ENCODE data around the gene SYN1.

SYN1 gene

GRCh38 chrX:47631676-47632075, 12.0 kb upstream of the SYN1 start:
- Histone ChIP-seq H3K27ac (no peak overlapping the region), H3K27me3 (ENCODE audit: control insufficient read depth, insufficient read depth, low read length) (no peaks in the 10 kb centered on the region), H3K36me3 (ENCODE audit: control insufficient read depth, insufficient read depth, low read length) (no peaks in the 10 kb centered on the region), H3K79me2 (no peaks in the 10 kb centered on the region), H2AFZ (no peak overlapping the region), H3K9ac (no peak overlapping the region), H3K4me3 (ENCODE audit: low read depth, low read length) (no peak overlapping the region), H3K9me3 (ENCODE audit: control insufficient read depth, low read length) (no peaks in the 10 kb centered on the region), H3K4me2 (ENCODE audit: low read length) (no peak overlapping the region), H3K4me1 (no peaks in the 10 kb centered on the region)
- no peak for TF ChIP-seq CTCF (IDR thresholded peaks at IDR 0.05)

GRCh38 chrX:47629419-47630200, 10.0 kb upstream of the SYN1 start, which contains the start of gene CFP:
CFP (minus strand) TSS chrX:47629930; CDS start chrX:47629844, 86 bp downstream.
- H3K4me1 ChIP-seq = no peaks in the 10 kb centered on the region
- H3K9ac ChIP-seq = no peak within 1 kb of the TSS
- peak within 1 kb of the TSS; percentile 28 for H2AFZ ChIP-seq
- H3K27ac ChIP-seq = no peak within 1 kb of the TSS
- no peaks in the 10 kb centered on the region for H3K27me3 ChIP-seq (ENCODE audit: control insufficient read depth, insufficient read depth, low read length)
- no peaks in the 10 kb centered on the region for H3K79me2 ChIP-seq
- H3K4me2 ChIP-seq (ENCODE audit: low read length) = no peak within 1 kb of the TSS
- TF ChIP-seq CTCF (IDR thresholded peaks at IDR 0.05) = no peak
- H3K9me3 ChIP-seq (ENCODE audit: control insufficient read depth, low read length) = no peaks in the 10 kb centered on the region
- H3K36me3 ChIP-seq (ENCODE audit: control insufficient read depth, insufficient read depth, low read length) = no peaks in the 10 kb centered on the region
- H3K4me3 ChIP-seq (ENCODE audit: low read depth, low read length) = no peak within 1 kb of the TSS

GRCh38 chrX:47628982-47629381, 9.3 kb upstream of the SYN1 start:
- no peak overlapping the region for H3K4me3 ChIP-seq (ENCODE audit: low read depth, low read length)
- H3K4me2 ChIP-seq (ENCODE audit: low read length) = no peak overlapping the region
- no peaks in the 10 kb centered on the region for H3K36me3 ChIP-seq (ENCODE audit: control insufficient read depth, insufficient read depth, low read length)
- no peak overlapping the region for H3K27ac ChIP-seq
- TF ChIP-seq CTCF (IDR thresholded peaks at IDR 0.05) = no peak
- H3K9ac ChIP-seq = no peak overlapping the region
- H3K27me3 ChIP-seq (ENCODE audit: control insufficient read depth, insufficient read depth, low read length) = no peaks in the 10 kb centered on the region
- H3K79me2 ChIP-seq = no peaks in the 10 kb centered on the region
- no peaks in the 10 kb centered on the region for H3K4me1 ChIP-seq
- H2AFZ ChIP-seq = peak overlapping the region; percentile 28
- H3K9me3 ChIP-seq (ENCODE audit: control insufficient read depth, low read length) = no peaks in the 10 kb centered on the region

- Histone ChIP-seq H3K27me3 (ENCODE audit: control insufficient read depth, insufficient read depth, low read length) (no peaks in the 10 kb centered on the region), H3K79me2 (no peaks in the 10 kb centered on the region), H3K9me3 (ENCODE audit: control insufficient read depth, low read length) (no peaks in the 10 kb centered on the region), H3K36me3 (ENCODE audit: control insufficient read depth, insufficient read depth, low read length) (no peaks in the 10 kb centered on the region), H3K9ac (no peak overlapping the region), H3K27ac (no peak overlapping the region), H3K4me2 (ENCODE audit: low read length) (no peak overlapping the region), H2AFZ (no peak overlapping the region), H3K4me1 (no peaks in the 10 kb centered on the region), H3K4me3 (ENCODE audit: low read depth, low read length) (no peak overlapping the region)
- TF ChIP-seq CTCF (IDR thresholded peaks at IDR 0.05) = no peak
These were observed 5.7 kb upstream of the SYN1 start for GRCh38 chrX:47625365-47625764.

GRCh38 chrX:47623540-47624027, 3.9 kb upstream of the SYN1 start:
- H3K4me3 ChIP-seq (ENCODE audit: low read depth, low read length) = no peak overlapping the region
- no peak overlapping the region for H3K9ac ChIP-seq
- H2AFZ ChIP-seq = peak overlapping the region; percentile 79
- no peaks in the 10 kb centered on the region for H3K27me3 ChIP-seq (ENCODE audit: control insufficient read depth, insufficient read depth, low read length)
- TF ChIP-seq CTCF (IDR thresholded peaks at IDR 0.05) = no peak
- no peaks in the 10 kb centered on the region for H3K79me2 ChIP-seq
- no peak overlapping the region for H3K27ac ChIP-seq
- H3K4me1 ChIP-seq = no peaks in the 10 kb centered on the region
- no peak overlapping the region for H3K4me2 ChIP-seq (ENCODE audit: low read length)
- no peaks in the 10 kb centered on the region for H3K36me3 ChIP-seq (ENCODE audit: control insufficient read depth, insufficient read depth, low read length)
- no peaks in the 10 kb centered on the region for H3K9me3 ChIP-seq (ENCODE audit: control insufficient read depth, low read length)

Measured in parathyroid adenoma (tissue), 2 donors.